Naive B cell (primary cell): ENCODE measurements around the gene COMMD7. TPM values are rescaled to one million over a fixed set of nuclear protein-coding genes. Genes with fewer than 3 reads are reported as not detected.

Experiments
- ATAC-seq, 2 donors: fragments of 150-1000 bp; cut with Tn5 transposase; 2 replicates each; pipeline ENCODE4 v1.10.0; 2021; ENCODE audit warnings: low read depth in 2 of 2, mild to moderate bottlenecking in 2 of 2, moderate library complexity in 2 of 2
- DNase-seq: peaks from one replicate; pipeline ENCODE4 v3.0.0; 2022
- H3K27ac Mint-ChIP-seq, 6 donors: one replicate each; pipeline ENCODE4 v1.8.0; 2020 to 2022; ENCODE audit warnings: mild to moderate bottlenecking in 6 of 6, mixed read lengths in 6 of 6, moderate library complexity in 5 of 6, inconsistent platforms in 2 of 6
- H3K27me3 Mint-ChIP-seq, 3 donors: one replicate each; pipeline ENCODE4 v1.8.0; 2021 to 2022; ENCODE audit warnings: mixed read lengths in 3 of 3, mild to moderate bottlenecking in 1 of 3
- H3K36me3 Mint-ChIP-seq, 2 donors: one replicate each; pipeline ENCODE4 v1.8.0; 2020 to 2022; ENCODE audit warnings: mixed read lengths in 2 of 2, inconsistent platforms in 1 of 2, mild to moderate bottlenecking in 1 of 2
- H3K4me1 Mint-ChIP-seq, 3 donors: one replicate each; pipeline ENCODE4 v1.8.0; 2020 to 2022; ENCODE audit warnings: mixed read lengths in 3 of 3, inconsistent platforms in 1 of 3, mild to moderate bottlenecking in 1 of 3, moderate library complexity in 1 of 3
- H3K4me3 Mint-ChIP-seq, 8 donors: one replicate each; pipeline ENCODE4 v1.8.0; 2020 to 2022; ENCODE audit warnings: mild to moderate bottlenecking in 8 of 8, mixed read lengths in 8 of 8, moderate library complexity in 8 of 8, inconsistent platforms in 2 of 8
- H3K9me3 Mint-ChIP-seq, 7 donors: one replicate each; pipeline ENCODE4 v1.8.0; 2020 to 2022; ENCODE audit warnings: mixed read lengths in 7 of 7, mild to moderate bottlenecking in 5 of 7, inconsistent platforms in 2 of 7, moderate library complexity in 1 of 7
- polyA plus RNA-seq, 6 donors: library from polyadenylated mRNA; unstranded; fragments of 300-500 nt; fragmentation: Illumina TruSeq; gene quantifications; one replicate each; pipeline ENCODE4 v1.2.3, GENCODE V29; 2021; ENCODE audit warnings: low read depth in 6 of 6

The COMMD7 gene
- polyA plus RNA-seq, result 10 to 100 TPM; 80.6 to 96.9 (median 85.7) TPM

- ATAC-seq (peak; percentile 85 to 87), DNase-seq (peak; percentile 70)
- H3K36me3 Mint-ChIP-seq, result no peaks in the 10 kb centered on the region
- peak within 1 kb of the TSS; percentile 86 to 97 (median 94) for H3K27ac Mint-ChIP-seq
- H3K9me3 Mint-ChIP-seq, result no peaks in the 10 kb centered on the region
- peak within 1 kb of the TSS; percentile 93 to 98 (median 96) for H3K4me3 Mint-ChIP-seq
- peaks cover 16 to 41% (median 17%) of the 10 kb centered on the region in 3 donors for H3K4me1 Mint-ChIP-seq
- H3K27me3 Mint-ChIP-seq, result no peaks in the 10 kb centered on the region
These were observed at the start of gene COMMD7 for GRCh38 chr20:32743237-32744112. COMMD7 (minus strand) TSS chr20:32743467; CDS start chr20:32743391, 76 bp downstream.

- Mint-ChIP-seq H3K36me3 (no peaks in the 10 kb centered on the region), H3K9me3 (no peaks in the 10 kb centered on the region), H3K4me1 (peaks cover 31 to 45% (median 39%) of the 10 kb centered on the region in 3 donors), H3K27me3 (no peaks in the 10 kb centered on the region), H3K27ac (peak overlapping the region in 5 of 6 donors; percentile 26 to 87 (median 52)), H3K4me3 (peak overlapping the region in 7 of 8 donors; percentile 37 to 70 (median 51))
- no peak for ATAC-seq
- DNase-seq, result no peak
These were observed 49.6 kb upstream of the COMMD7 start for GRCh38 chr20:32792731-32793458.

- peaks cover 31 to 44% (median 39%) of the 10 kb centered on the region in 3 donors for H3K4me1 Mint-ChIP-seq
- H3K9me3 Mint-ChIP-seq, result no peaks in the 10 kb centered on the region
- DNase-seq (peak; percentile 50), ATAC-seq (peak; percentile 90 to 97)
- H3K27ac Mint-ChIP-seq, result peak overlapping the region; percentile 26 to 87 (median 52)
- H3K27me3 Mint-ChIP-seq, result no peaks in the 10 kb centered on the region
- peak overlapping the region in 5 of 8 donors; percentile 16 to 52 (median 36) for H3K4me3 Mint-ChIP-seq
- no peaks in the 10 kb centered on the region for H3K36me3 Mint-ChIP-seq
These were observed 49.0 kb upstream of the COMMD7 start for GRCh38 chr20:32792316-32792715.

DNA sequence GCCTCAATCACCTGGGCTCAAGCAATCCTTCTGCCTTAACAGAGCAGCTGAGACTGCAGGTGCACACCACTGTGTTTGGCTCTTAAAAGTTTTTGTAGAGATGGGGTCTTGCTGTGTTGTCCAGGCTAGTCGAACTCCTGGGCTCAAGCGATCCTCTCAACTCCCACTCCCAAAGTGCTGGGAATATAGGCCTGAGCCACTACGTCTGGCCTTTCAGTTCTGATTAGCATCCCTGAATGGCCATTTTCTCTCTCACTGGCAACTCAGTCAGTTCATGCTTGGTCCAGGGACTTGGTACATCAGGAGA, 47.4 kb upstream of the COMMD7 start:
- H3K9me3 Mint-ChIP-seq, result no peaks in the 10 kb centered on the region
- ATAC-seq (no peak), DNase-seq (no peak)
- H3K4me3 Mint-ChIP-seq, result no peak overlapping the region
- no peaks in the 10 kb centered on the region for H3K27me3 Mint-ChIP-seq
- no peaks in the 10 kb centered on the region for H3K36me3 Mint-ChIP-seq
- H3K4me1 Mint-ChIP-seq, result peaks cover 25 to 38% (median 35%) of the 10 kb centered on the region in 3 donors
- H3K27ac Mint-ChIP-seq, result no peak overlapping the region

GRCh38 chr20:32789896-32790750, 46.9 kb upstream of the COMMD7 start:
- Mint-ChIP-seq H3K4me3 (peak overlapping the region in 2 of 8 donors; percentile 1 to 4), H3K4me1 (peaks cover 25 to 38% (median 35%) of the 10 kb centered on the region in 3 donors), H3K27me3 (no peaks in the 10 kb centered on the region), H3K27ac (no peak overlapping the region), H3K36me3 (no peaks in the 10 kb centered on the region), H3K9me3 (no peaks in the 10 kb centered on the region)
- peak; percentile 48 to 64 for ATAC-seq
- DNase-seq, result peak; percentile 57

DNA sequence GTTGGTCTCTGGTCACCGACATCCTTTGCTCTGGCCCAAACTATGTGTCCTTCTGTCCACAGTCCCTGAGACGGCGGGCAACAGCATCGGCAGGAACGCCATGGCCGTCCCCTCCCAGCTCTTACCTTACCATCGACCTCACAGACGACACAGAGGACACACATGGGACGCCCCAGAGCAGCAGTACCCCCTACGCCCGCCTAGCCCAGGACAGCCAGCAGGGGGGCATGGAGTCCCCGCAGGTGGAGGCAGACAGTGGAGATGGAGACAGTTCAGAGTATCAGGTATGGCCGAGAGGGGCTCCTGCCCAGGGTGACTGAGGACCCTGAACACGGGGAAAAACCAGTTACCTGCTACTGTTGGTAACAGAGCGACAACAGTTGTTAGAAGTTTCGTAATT, 43.9 kb upstream of the COMMD7 start:
- no peak for ATAC-seq
- H3K9me3 Mint-ChIP-seq, result no peaks in the 10 kb centered on the region

GRCh38 chr20:32786059-32786760, 42.9 kb upstream of the COMMD7 start:
- Mint-ChIP-seq H3K4me1 (peaks cover 4 to 13% (median 8%) of the 10 kb centered on the region in 3 donors), H3K27ac (no peak overlapping the region), H3K36me3 (no peaks in the 10 kb centered on the region), H3K4me3 (no peak overlapping the region), H3K9me3 (no peaks in the 10 kb centered on the region), H3K27me3 (no peaks in the 10 kb centered on the region)
- DNase-seq (no peak), ATAC-seq (no peak)

More for the DNA sequence above, 43.9 kb upstream of the COMMD7 start:
- Mint-ChIP-seq H3K36me3 (no peaks in the 10 kb centered on the region), H3K4me3 (no peak overlapping the region), H3K27me3 (no peaks in the 10 kb centered on the region), H3K4me1 (peaks cover 12 to 16% (median 12%) of the 10 kb centered on the region in 3 donors), H3K27ac (no peak overlapping the region)
- DNase-seq, result no peak

DNA sequence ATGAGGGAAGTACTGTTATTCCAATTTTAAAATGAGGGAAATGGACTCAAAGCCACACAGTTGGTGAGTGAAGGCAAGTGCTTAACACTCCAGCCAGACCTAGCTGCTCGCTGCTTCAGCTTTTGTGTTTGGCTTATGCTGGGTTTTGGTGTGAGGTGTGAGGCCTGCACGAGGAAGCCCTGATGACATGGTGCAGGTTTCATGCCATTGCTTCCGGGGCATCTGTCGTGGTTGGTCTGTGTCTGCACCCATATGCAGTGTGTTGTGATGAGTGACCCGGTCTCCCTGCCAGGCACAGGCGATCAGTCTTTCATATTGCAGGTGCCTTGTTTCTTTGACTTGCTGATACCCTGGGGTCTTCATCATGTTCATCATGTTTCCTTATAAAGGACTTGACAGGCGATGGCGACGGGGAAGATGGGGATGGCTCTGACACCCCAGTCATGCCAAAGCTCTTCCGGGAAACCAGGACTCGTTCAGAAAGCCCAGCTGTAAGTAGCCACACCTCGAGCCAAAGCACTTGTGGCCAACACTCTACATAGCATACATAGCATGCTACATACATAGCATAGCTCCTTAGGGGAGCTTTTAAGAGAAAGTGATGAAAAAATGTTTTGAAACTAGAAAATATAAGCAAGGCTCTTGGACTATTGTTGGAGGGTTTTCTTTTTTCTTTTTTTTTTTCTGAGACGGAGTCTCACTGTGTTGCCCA, 41.3 kb upstream of the COMMD7 start:
- peaks cover 0 to 7% (median 4%) of the 10 kb centered on the region in 3 donors for H3K4me1 Mint-ChIP-seq
- no peaks in the 10 kb centered on the region for H3K27me3 Mint-ChIP-seq
- H3K4me3 Mint-ChIP-seq, result no peak overlapping the region
- H3K36me3 Mint-ChIP-seq, result no peaks in the 10 kb centered on the region
- no peaks in the 10 kb centered on the region for H3K9me3 Mint-ChIP-seq
- ATAC-seq (no peak), DNase-seq (no peak)
- H3K27ac Mint-ChIP-seq, result peak overlapping the region in 1 of 6 donors; percentile 36

DNA sequence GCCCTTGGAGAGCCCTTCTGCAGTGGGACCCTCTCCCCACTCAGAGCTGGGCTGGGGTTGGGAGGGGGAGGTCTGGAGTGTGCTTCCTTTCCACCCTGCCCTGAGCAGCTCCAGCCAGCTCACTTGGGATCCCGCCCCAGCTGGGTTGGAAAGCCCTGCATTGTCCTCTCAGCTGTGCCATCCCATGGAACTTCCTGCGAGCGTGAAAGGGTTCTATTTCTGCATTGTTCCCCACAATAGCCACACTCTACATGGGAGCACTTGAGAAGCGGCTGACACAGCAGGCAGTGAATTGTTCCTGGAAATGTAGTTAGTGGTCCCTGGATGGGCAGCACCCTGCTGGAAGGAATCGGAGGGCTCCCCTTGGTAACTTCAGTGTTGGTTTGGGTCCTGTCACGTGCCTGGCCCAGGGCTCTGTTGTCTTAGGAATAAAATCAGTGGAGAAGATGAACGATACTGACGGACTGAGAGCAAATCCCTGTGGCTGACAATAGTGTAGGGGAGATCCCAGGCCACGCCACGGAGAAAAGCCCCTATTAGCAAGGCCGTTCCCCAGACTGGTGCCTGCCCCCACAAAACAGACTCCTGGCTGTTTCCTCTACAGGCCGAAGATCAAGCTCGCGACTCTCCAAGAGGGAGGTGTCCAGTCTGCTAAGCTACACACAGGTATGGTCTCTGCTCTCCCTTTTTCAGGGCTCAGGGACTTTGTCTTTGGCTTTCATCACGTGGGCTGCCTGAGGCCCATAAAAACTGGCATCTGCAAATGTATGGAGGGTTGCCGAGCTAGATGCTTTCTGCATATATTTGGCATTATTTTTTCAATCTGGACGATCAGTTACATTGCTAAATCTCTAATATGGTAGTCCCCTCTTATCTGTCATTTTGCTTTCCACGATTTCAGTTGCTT, 37.7 kb upstream of the COMMD7 start:
- peak overlapping the region in 1 of 6 donors; percentile 64 for H3K27ac Mint-ChIP-seq
- no peaks in the 10 kb centered on the region for H3K9me3 Mint-ChIP-seq
- no peaks in the 10 kb centered on the region for H3K36me3 Mint-ChIP-seq
- H3K27me3 Mint-ChIP-seq, result no peaks in the 10 kb centered on the region
- no peak overlapping the region for H3K4me3 Mint-ChIP-seq
- ATAC-seq (no peak), DNase-seq (no peak)
- H3K4me1 Mint-ChIP-seq, result peaks cover 0 to 11% (median 7%) of the 10 kb centered on the region in 3 donors

- Mint-ChIP-seq H3K27ac (no peak overlapping the region), H3K36me3 (no peaks in the 10 kb centered on the region), H3K27me3 (no peaks in the 10 kb centered on the region), H3K4me1 (peaks cover 0 to 11% (median 7%) of the 10 kb centered on the region in 3 donors), H3K9me3 (no peaks in the 10 kb centered on the region), H3K4me3 (no peak overlapping the region)
- DNase-seq (no peak), ATAC-seq (no peak)
These were observed 37.0 kb upstream of the COMMD7 start for GRCh38 chr20:32780278-32780677.

- H3K4me3 Mint-ChIP-seq, result no peak overlapping the region
- no peaks in the 10 kb centered on the region for H3K36me3 Mint-ChIP-seq
- H3K4me1 Mint-ChIP-seq, result peaks cover 0 to 11% (median 7%) of the 10 kb centered on the region in 3 donors
- ATAC-seq, result no peak
- H3K27ac Mint-ChIP-seq, result no peak overlapping the region
- H3K27me3 Mint-ChIP-seq, result no peaks in the 10 kb centered on the region
- H3K9me3 Mint-ChIP-seq, result no peaks in the 10 kb centered on the region
- no peak for DNase-seq
These were observed 36.4 kb upstream of the COMMD7 start for GRCh38 chr20:32779500-32780211.
